K562 (cell line): ENCODE measurements around the gene TPCN1. TPM values are rescaled to one million over a fixed set of nuclear protein-coding genes. Genes with fewer than 3 reads are reported as not detected.

Source experiments
- ATAC-seq: fragments of 200-7000 bp; cut with Tn5 transposase; 3 replicates; pipeline ENCODE4 v1.9.1; 2020; ENCODE audit warnings: moderate library complexity
- BruUV-seq: library from RNA; stranded (reverse); fragments of 400-500 nt; replicated peaks from 2 replicates; lab custom pipeline; 2021; lab: Mats Ljungman, UMichigan
- CTCF ChIA-PET: fragments of 300-600 bp; formaldehyde crosslinking; extraction: SDS; loops from one replicate; lab custom pipeline; 2021; ENCODE audit warnings: low intra/inter-chr PET ratio; lab: Yijun Ruan, JAX
- POLR2A ChIA-PET: fragments of 300-600, 350-650 bp; sonication (Branson Sonifier 250); formaldehyde crosslinking; extraction: SDS; loops from one replicate; lab custom pipeline; 2021; ENCODE audit warnings: antibody characterized with exemption, inconsistent platforms; lab: Yijun Ruan, JAX
- DNase-seq, 4 experiments: peaks; one replicate each; pipeline versions ENCODE4 v3.0.0 to v3.0.0-alpha.2; 2011 to 2018; ENCODE audit warnings: low spot score in 3 of 4, mixed read lengths in 3 of 4; ENCODE audit errors: extremely low read depth in 1 of 4
- FAIRE-seq: peaks from 2 replicates; lab custom pipeline; 2011; peaks lifted over from hg19 to GRCh38; lab: Jason Lieb, UNC
- H2AFZ ChIP-seq: 2 replicates; pipeline ENCODE4 v1.6.0; 2011; ENCODE audit warnings: low read depth, low read length, control low read depth, inconsistent platforms
- H3K27ac ChIP-seq: fragments of 200-600 bp; 3 replicates; pipeline ENCODE4 v1.8.0; 2011; ENCODE audit warnings: low read depth, mild to moderate bottlenecking, control low read depth, inconsistent platforms, low read length, moderate library complexity, mixed read lengths; ENCODE audit errors: extremely low read depth
- H3K27me3 ChIP-seq, 2 experiments: fragments of 300-600 bp in 1 of 2; 2 replicates in 1 of 2; 3 replicates in 1 of 2; pipeline versions ENCODE4 v1.6.0 to v1.8.0; 2011; ENCODE audit warnings: inconsistent platforms in 2 of 2, low read length in 2 of 2, mild to moderate bottlenecking in 1 of 2, mixed read lengths in 1 of 2, moderate library complexity in 1 of 2; ENCODE audit not compliant: control insufficient read depth in 2 of 2, insufficient read depth in 2 of 2
- H3K36me3 ChIP-seq: fragments of 300-600 bp; 3 replicates; pipeline ENCODE4 v1.8.0; 2011; ENCODE audit warnings: mild to moderate bottlenecking, low read length, inconsistent platforms; ENCODE audit not compliant: control insufficient read depth, insufficient read depth
- H3K4me1 ChIP-seq, 2 experiments: fragments of 200-600 bp in 1 of 2; replicated peaks in 1 of 2; 2 replicates in 1 of 2; 3 replicates in 1 of 2; pipeline versions ENCODE4 v1.5.1 to v1.8.0; 2011; ENCODE audit warnings: inconsistent platforms in 2 of 2, low read length in 2 of 2, mild to moderate bottlenecking in 1 of 2, mixed read lengths in 1 of 2, moderate library complexity in 1 of 2; ENCODE audit not compliant: control insufficient read depth in 2 of 2, insufficient read depth in 2 of 2
- H3K4me2 ChIP-seq: 2 replicates; pipeline ENCODE4 v1.6.1; 2011; ENCODE audit warnings: low read length, control low read depth, inconsistent platforms, mixed read lengths; ENCODE audit not compliant: insufficient read depth
- H3K4me3 ChIP-seq: fragments of 200-600 bp; sonication (generic), shearing (Covaris generic); 2 replicates; pipeline ENCODE4 v1.5.1; 2016; ENCODE audit warnings: control low read depth, inconsistent platforms
- H3K79me2 ChIP-seq: fragments of 200-600 bp; 3 replicates; pipeline ENCODE4 v1.8.0; 2011; ENCODE audit warnings: low read length, inconsistent platforms; ENCODE audit not compliant: control insufficient read depth, insufficient read depth
- H3K9ac ChIP-seq, 2 experiments: 2 replicates each; pipeline versions ENCODE4 v1.6.0 to v1.6.1; 2011; ENCODE audit warnings: low read depth in 2 of 2, low read length in 2 of 2, control low read depth in 1 of 2, inconsistent platforms in 1 of 2, mild to moderate bottlenecking in 1 of 2, mixed read lengths in 1 of 2; ENCODE audit not compliant: insufficient read depth in 1 of 2
- H3K9me1 ChIP-seq: one replicate; pipeline ENCODE4 v1.6.0; 2011; ENCODE audit warnings: inconsistent platforms, mild to moderate bottlenecking, low read length, moderate library complexity; ENCODE audit not compliant: control insufficient read depth, insufficient read depth
- H3K9me3 ChIP-seq: replicated peaks from 2 replicates; pipeline ENCODE4 v1.5.1; 2011; ENCODE audit warnings: low read depth, low read length, inconsistent platforms; ENCODE audit not compliant: control insufficient read depth, insufficient read depth
- H4K20me1 ChIP-seq: replicated peaks from 2 replicates; pipeline ENCODE4 v1.6.1; 2011; ENCODE audit warnings: low read length, inconsistent platforms, mixed read lengths; ENCODE audit not compliant: control insufficient read depth, insufficient read depth
- BRD9 ChIP-seq: fragments of 450-650 bp; IDR thresholded peaks from 2 replicates; pipeline ENCODE4 v1.6.1; 2018; ENCODE audit warnings: low read depth; ENCODE audit not compliant: partially characterized antibody
- CBFA2T3 ChIP-seq: fragments of 450-650 bp; IDR thresholded peaks from 2 replicates; pipeline ENCODE4 v1.6.1; 2017
- CHD2 ChIP-seq: IDR thresholded peaks from 2 replicates; pipeline ENCODE4 v1.6.1; 2011; ENCODE audit warnings: low read depth, low read length
- FOSL1 ChIP-seq: fragments of 200-800 bp; sonication (Bioruptor generic); conservative IDR thresholded peaks from 2 replicates; pipeline ENCODE4 v1.6.1; 2016; ENCODE audit warnings: missing genetic modification characterization, missing compliant biosample characterization
- HDAC1 ChIP-seq, 2 experiments: fragments of 450-650 bp; IDR thresholded peaks; 2 replicates each; pipeline ENCODE4 v1.6.1; 2016 to 2017; ENCODE audit warnings: inconsistent platforms in 1 of 2, mild to moderate bottlenecking in 1 of 2, moderate library complexity in 1 of 2
- HNRNPUL1 ChIP-seq: fragments of 200-400 bp; formaldehyde crosslinking; IDR thresholded peaks from 2 replicates; pipeline ENCODE4 v1.6.1; 2017; ENCODE audit warnings: low read length
- POLR2A ChIP-seq: fragments of 450-650 bp; conservative IDR thresholded peaks from 2 replicates; pipeline ENCODE4 v1.6.1; 2016
- TAF9B ChIP-seq: fragments of 450-650 bp; IDR thresholded peaks from 2 replicates; pipeline ENCODE4 v1.6.1; 2018; ENCODE audit warnings: mild to moderate bottlenecking; ENCODE audit not compliant: partially characterized antibody
- ZBTB17 ChIP-seq: fragments of 450-650 bp; formaldehyde crosslinking; IDR thresholded peaks from 2 replicates; pipeline ENCODE4 v1.4.0; 2020; ENCODE audit warnings: mild to moderate bottlenecking
- ZHX1 ChIP-seq: fragments of 150-350 bp; conservative IDR thresholded peaks from 2 replicates; pipeline ENCODE4 v1.6.1; 2014; ENCODE audit warnings: low read length
- ZNF224 ChIP-seq: sonication (generic); formaldehyde crosslinking; IDR thresholded peaks from 2 replicates; pipeline ENCODE4 v1.8.0; 2022; ENCODE audit warnings: mild to moderate bottlenecking, missing genetic modification reagents
- ZNF23 ChIP-seq: fragments of 250-450 bp; sonication (Bioruptor Pico); IDR thresholded peaks from 2 replicates; pipeline ENCODE4 v1.4.0; 2020; ENCODE audit warnings: mild to moderate bottlenecking
- ZNF239 ChIP-seq: fragments of 250-450 bp; sonication (Bioruptor Pico); IDR thresholded peaks from 2 replicates; pipeline ENCODE4 v1.4.0; 2020; ENCODE audit warnings: mild to moderate bottlenecking
- WGBS: fragments of 100-300 bp; shearing (Covaris generic); methylation state at CpG from one replicate; pipeline ENCODE4 v1.1.6; 2016; ENCODE audit warnings: low coverage, mixed read lengths; ENCODE audit not compliant: insufficient coverage; ENCODE audit errors: missing lambda C conversion rate; 5-methylcytosine and 5-hydroxymethylcytosine counted together
- in situ Hi-C: fragments of 300-500 bp; cut with MboI; formaldehyde crosslinking; loops from 4 replicates; pipeline ENCODE4 v1.15.0; 2018; ENCODE audit warnings: inconsistent platforms, mixed read lengths
- intact Hi-C: fragments of 100-400 bp; cut with micrococcal nuclease; formaldehyde crosslinking; loops from 2 replicates; pipeline ENCODE4 v1.14.2; 2022
- polyA plus RNA-seq, 8 experiments: library from polyadenylated mRNA; depleted of rRNA in 4 of 8; stranded (reverse) in 5 of 8; unstranded in 3 of 8; fragments of >200 nt; fragmentation: Nextera tagmentation in 2 of 8; fragmentation: Illumina TruSeq in 1 of 8; extraction: Ambion mirVana in 2 of 8; extraction: Trizol in 1 of 8; gene quantifications; 2 replicates each; pipeline versions ENCODE4 v1.2.1 to v1.2.3, GENCODE V29; 2011 to 2014; ENCODE audit warnings: inconsistent platforms in 1 of 8, missing spikeins in 1 of 8
- total RNA-seq, 7 experiments: library from RNA; depleted of rRNA in 6 of 7; stranded (reverse); fragments of >200 nt in 6 of 7; fragmentation: Illumina TruSeq in 2 of 7; extraction: Trizol in 2 of 7; gene quantifications; 2 replicates each; pipeline versions ENCODE4 v1.2.1 to v1.2.3, GENCODE V29; 2011 to 2021; ENCODE audit warnings: low replicate concordance in 1 of 7
- TF ChIP-seq, protein P1 (sequence below): sonication (generic); formaldehyde crosslinking; IDR thresholded peaks from 2 replicates; pipeline ENCODE4 v1.9.0; 2022; ENCODE audit warnings: mild to moderate bottlenecking, missing genetic modification reagents
- TF ChIP-seq, protein P2 (sequence below), 2 experiments: fragments of 150-350 bp in 1 of 2; IDR thresholded peaks; 2 replicates each; pipeline ENCODE4 v1.6.1; 2012 to 2016; ENCODE audit warnings: low read depth in 2 of 2, low read length in 2 of 2, mild to moderate bottlenecking in 1 of 2, moderate library complexity in 1 of 2

Gene TPCN1
- total and polyA plus RNA-seq, 9 of the 15 experiments (the other 6 are each of a cell fraction or from before 2014, with no cell fraction given), result 0.80 to 23.8 (median 7.4) TPM

- TF ChIP-seq ZHX1, result no peak
- no peak for TF ChIP-seq TAF9B
- no peak for TF ChIP-seq ZNF224 (CRISPR knock-in tag)
- TF ChIP-seq CBFA2T3, result no peak
- no peak for TF ChIP-seq BRD9
- TF ChIP-seq HDAC1 (IDR thresholded peaks at IDR 0.05), result no peak
- TF ChIP-seq ZNF239 (CRISPR knock-in tag), result no peak
Measured at GRCh38 chr12:113306382-113306781, 85.1 kb downstream of the TPCN1 start (continued).

GRCh38 chr12:113310489-113310888, 89.2 kb downstream of the TPCN1 start:
- CTCF ChIA-PET, result no interaction called here
- POLR2A ChIA-PET, result interaction anchor here (1.1 to 1.3 kb wide), 2 partner anchors 34 to 115 kb away, joined by 3 read pairs; no protein-coding TSS in a partner anchor
- in situ Hi-C loops, result loop anchor here (5.0 to 10.0 kb wide), 2 partner anchors 122 to 604 kb away; no protein-coding TSS in a partner anchor
- Histone ChIP-seq H3K79me2 (no peaks in the 10 kb centered on the region), H3K36me3 (peaks cover 75% of the 10 kb centered on the region), H3K4me1 (peaks cover 10 to 11% of the 10 kb centered on the region in 2 experiments), H4K20me1 (no peaks in the 10 kb centered on the region; the same call in 1 of the 2 replicates), H3K9ac (no peak overlapping the region), H3K9me3 (no peaks in the 10 kb centered on the region), H2AFZ (no peak overlapping the region), H3K27ac (no peak overlapping the region), H3K4me2 (no peak overlapping the region), H3K27me3 (no peaks in the 10 kb centered on the region), H3K4me3 (no peak overlapping the region), H3K9me1 (peaks cover 5% of the 10 kb centered on the region)
- peak; percentile 20; the same call in 2 of the 3 replicates for ATAC-seq
- WGBS, result 100% methylated on average over 1 of the region's 1 CpG
- no TSS peak for BruUV-seq
- intact Hi-C loops, result no loop called here
- FAIRE-seq, result peak; percentile 26
- peak in 1 of 4 experiments; percentile 38 for DNase-seq
- TF ChIP-seq FOSL1 (tag) (no peak), POLR2A (no peak), ZNF23 (CRISPR knock-in tag) (peak; percentile 97), CHD2 (no peak), ZBTB17 (peak; percentile 98), HNRNPUL1 (no peak)
- TF ChIP-seq, protein P1, sequence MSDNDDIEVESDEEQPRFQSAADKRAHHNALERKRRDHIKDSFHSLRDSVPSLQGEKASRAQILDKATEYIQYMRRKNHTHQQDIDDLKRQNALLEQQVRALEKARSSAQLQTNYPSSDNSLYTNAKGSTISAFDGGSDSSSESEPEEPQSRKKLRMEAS (CRISPR knock-in tag), result no peak
- TF ChIP-seq, protein P2, sequence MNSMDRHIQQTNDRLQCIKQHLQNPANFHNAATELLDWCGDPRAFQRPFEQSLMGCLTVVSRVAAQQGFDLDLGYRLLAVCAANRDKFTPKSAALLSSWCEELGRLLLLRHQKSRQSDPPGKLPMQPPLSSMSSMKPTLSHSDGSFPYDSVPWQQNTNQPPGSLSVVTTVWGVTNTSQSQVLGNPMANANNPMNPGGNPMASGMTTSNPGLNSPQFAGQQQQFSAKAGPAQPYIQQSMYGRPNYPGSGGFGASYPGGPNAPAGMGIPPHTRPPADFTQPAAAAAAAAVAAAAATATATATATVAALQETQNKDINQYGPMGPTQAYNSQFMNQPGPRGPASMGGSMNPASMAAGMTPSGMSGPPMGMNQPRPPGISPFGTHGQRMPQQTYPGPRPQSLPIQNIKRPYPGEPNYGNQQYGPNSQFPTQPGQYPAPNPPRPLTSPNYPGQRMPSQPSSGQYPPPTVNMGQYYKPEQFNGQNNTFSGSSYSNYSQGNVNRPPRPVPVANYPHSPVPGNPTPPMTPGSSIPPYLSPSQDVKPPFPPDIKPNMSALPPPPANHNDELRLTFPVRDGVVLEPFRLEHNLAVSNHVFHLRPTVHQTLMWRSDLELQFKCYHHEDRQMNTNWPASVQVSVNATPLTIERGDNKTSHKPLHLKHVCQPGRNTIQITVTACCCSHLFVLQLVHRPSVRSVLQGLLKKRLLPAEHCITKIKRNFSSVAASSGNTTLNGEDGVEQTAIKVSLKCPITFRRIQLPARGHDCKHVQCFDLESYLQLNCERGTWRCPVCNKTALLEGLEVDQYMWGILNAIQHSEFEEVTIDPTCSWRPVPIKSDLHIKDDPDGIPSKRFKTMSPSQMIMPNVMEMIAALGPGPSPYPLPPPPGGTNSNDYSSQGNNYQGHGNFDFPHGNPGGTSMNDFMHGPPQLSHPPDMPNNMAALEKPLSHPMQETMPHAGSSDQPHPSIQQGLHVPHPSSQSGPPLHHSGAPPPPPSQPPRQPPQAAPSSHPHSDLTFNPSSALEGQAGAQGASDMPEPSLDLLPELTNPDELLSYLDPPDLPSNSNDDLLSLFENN (IDR thresholded peaks at IDR 0.05; ENCODE audit: low read depth in 2 of 2, low read length in 2 of 2), result peak in 1 of 2 experiments; percentile 81; a peak in 2 of 4 replicates
